GM10266 (cell line): ENCODE results near the gene CDSN.

Experiments
- DNase-seq: peaks from one replicate; pipeline ENCODE4 v3.0.0; 2012; ENCODE audit errors: extremely low spot score
- TF ChIP-seq, protein P1 (sequence below): IDR thresholded peaks from 2 replicates; pipeline ENCODE4 v1.5.1; 2012; ENCODE audit warnings: mild to moderate bottlenecking, low read depth; ENCODE audit not compliant: control insufficient read depth, insufficient read depth; ENCODE audit errors: missing control alignments

The CDSN gene

DNA sequence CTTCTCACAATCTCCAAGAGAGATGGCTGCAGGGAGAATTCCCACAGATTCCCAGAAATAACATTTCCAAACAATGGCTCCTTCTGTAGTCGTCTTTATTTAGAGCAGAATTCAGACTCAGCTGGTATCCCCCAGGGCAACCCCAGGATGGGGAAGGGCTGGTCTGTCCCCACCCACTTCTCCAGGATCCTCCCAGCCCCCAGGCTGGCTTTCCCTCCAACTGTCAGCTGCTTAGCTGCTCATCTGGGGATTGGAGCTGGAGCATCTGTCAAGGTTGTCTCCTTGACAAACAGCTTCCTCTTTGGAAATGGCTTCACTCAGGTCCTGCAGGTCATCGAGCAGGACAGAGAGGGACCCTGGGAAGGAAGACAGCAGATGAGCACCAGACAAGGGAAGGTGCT lies 22.1 kb upstream of the CDSN start:
- TF ChIP-seq, protein P1, sequence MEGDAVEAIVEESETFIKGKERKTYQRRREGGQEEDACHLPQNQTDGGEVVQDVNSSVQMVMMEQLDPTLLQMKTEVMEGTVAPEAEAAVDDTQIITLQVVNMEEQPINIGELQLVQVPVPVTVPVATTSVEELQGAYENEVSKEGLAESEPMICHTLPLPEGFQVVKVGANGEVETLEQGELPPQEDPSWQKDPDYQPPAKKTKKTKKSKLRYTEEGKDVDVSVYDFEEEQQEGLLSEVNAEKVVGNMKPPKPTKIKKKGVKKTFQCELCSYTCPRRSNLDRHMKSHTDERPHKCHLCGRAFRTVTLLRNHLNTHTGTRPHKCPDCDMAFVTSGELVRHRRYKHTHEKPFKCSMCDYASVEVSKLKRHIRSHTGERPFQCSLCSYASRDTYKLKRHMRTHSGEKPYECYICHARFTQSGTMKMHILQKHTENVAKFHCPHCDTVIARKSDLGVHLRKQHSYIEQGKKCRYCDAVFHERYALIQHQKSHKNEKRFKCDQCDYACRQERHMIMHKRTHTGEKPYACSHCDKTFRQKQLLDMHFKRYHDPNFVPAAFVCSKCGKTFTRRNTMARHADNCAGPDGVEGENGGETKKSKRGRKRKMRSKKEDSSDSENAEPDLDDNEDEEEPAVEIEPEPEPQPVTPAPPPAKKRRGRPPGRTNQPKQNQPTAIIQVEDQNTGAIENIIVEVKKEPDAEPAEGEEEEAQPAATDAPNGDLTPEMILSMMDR = no peak
- no peak for DNase-seq

DNA sequence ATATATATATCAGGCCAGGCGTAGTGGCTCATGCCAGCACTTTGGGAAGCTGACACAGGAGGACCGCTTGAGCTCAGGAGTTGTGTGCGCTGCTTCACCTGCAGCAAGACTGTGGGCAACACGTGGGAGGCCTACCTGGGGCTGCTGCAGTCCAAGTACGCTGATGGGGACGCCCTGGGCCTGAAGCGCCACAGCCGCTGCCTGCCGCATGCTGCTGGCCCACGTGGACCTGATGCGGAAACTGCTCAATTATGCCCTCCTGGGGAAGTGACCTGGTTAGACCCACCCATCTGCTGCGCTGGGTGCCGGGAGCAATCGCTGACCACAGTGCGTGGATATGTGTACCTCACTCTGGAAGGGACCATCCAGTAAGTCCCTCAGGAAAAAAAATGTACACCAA lies 20.4 kb upstream of the CDSN start:
- TF ChIP-seq, protein P1 = no peak
- DNase-seq = no peak

DNA sequence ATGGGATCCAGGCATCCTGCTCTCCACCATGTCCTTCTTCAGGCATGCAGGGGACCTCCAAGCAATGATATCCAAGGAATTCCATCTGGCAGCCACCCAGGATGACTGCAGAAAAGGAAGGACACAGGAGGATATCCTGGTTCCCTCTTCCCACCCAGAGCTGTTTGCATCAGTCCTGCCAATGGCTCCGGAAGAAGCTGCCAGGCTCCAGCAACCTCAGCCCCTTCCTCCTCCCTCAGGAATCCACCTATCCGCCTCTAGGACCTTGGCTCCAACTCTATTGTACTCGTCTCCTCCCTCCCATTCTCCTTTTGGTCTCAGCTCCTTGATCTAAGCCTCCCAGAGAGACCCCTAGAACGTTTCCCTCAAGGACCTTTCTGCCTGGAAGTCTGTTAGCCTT lies 19.4 kb upstream of the CDSN start:
- no peak for DNase-seq
- TF ChIP-seq, protein P1 = no peak

DNA sequence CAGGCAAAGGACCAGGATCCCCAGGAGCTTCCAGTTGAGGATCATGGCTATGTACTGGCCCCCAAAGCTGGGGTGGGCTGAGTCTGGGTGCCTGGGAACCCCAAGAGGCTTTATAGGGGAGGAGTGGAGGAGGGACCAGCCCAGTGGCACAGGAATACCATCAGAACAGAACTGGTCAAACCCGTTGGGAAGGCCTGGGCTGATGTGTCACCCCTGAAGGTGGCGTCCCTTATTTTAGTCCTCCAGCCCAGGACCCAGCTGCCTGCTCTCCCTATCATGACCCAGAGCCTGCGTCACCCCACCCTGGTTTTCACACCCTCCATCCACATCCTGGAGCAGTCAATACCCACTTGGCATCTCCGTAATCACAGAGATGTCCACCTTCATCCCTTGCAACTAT lies 18.7 kb upstream of the CDSN start, which contains the start of gene PSORS1C2:
Gene PSORS1C2, minus strand, starts transcription at position 85 of the 400 bp plus-strand sequence. Its CDS starts 40 bp downstream, at position 45.
- no peak for DNase-seq
- TF ChIP-seq, protein P1 = no peak

DNA sequence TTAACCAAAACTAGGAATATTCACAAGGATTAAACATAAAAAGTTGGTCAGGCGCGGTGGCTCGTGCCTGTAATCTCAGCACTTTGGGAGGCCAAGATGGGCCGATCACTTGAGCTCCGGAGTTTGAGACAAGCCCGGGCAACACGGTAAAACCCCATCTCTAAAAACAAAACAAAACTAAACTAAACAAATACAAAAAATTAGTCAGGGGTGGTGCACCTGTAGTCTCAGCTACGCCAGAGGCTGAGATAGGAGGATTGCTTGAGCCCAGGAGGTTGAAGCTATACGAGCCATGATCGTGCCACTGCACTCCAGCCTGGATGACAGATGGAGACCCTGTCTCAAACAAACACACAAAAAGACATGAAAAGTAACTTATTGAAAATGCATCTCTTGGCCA lies 15.5 kb upstream of the CDSN start:
- no peak for DNase-seq
- TF ChIP-seq, protein P1 = no peak

DNA sequence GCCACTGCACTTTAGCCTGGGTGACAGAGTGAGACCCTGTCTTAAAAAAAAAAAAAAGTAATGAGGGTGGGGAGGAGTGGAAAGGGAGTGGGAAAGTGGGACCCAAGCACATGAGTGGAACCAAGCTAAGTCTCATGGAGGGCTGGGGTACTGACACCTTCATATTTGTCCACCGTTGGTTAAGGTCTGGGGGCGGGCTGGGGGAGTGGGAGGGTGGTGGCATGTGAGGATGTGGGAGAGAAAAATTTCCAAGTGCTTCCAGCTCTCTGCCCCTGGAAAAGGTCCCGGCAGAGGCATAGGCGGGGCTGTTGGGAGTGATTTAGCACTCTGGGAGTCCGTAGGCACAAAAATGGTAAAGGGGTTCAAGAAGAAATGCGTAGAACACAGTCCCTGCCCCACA lies 12.6 kb upstream of the CDSN start:
- TF ChIP-seq, protein P1 = no peak
- no peak for DNase-seq

DNA sequence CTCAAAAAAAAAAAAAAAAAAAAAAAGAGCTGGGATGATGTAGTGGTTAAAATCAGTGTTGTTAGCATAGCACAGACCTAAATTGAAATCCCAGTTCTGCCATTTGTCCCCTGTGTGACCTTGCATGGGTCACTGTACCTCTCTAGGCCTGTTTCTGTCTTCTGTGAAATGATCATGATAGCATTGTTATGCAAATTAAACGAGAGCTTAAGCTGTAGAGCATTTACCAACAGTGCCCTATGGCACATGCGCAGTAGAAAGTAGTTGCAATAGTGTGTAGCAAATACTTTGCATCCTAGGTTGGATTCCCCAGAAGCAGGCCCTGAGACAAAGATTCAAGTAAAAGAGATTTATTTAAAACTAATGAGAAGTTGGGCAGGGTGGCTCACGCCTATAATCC lies 11.3 kb upstream of the CDSN start:
- TF ChIP-seq, protein P1 = no peak
- DNase-seq = no peak
